PC-3 (cell line): Measurements from ENCODE around the gene VWC2L. TPM values are rescaled to one million over a fixed set of nuclear protein-coding genes. Genes with fewer than 3 reads are reported as not detected.

Source experiments
- ATAC-seq: fragments of 200-7000 bp; cut with Tn5 transposase; 2 replicates; pipeline ENCODE4 v1.9.1; 2020; ENCODE audit warnings: mild to moderate bottlenecking, moderate library complexity
- BruUV-seq: library from RNA; stranded (reverse); fragments of 400-500 nt; replicated peaks from 2 replicates; lab custom pipeline; 2021; lab: Mats Ljungman, UMichigan
- CTCF ChIA-PET: fragments of 300-600 bp; sonication (Branson Sonifier 250); formaldehyde crosslinking; loops from one replicate; lab custom pipeline; 2022; ENCODE audit warnings: antibody characterized with exemption; lab: Charles Lee
- POLR2A ChIA-PET: fragments of 300-600 bp; sonication (Branson Sonifier 250); formaldehyde crosslinking; loops from one replicate; lab custom pipeline; 2022; ENCODE audit warnings: antibody characterized with exemption; ENCODE audit not compliant: unreplicated experiment; lab: Charles Lee
- DNase-seq: peaks from one replicate; pipeline ENCODE4 v3.0.0-alpha.2; 2015
- H2AFZ ChIP-seq: fragments of 300-600 bp; sonication (generic); 2 replicates; pipeline ENCODE4 v1.6.0; 2016; ENCODE audit warnings: antibody characterized with exemption, low read length
- H3F3A ChIP-seq: fragments of 300-600 bp; sonication (generic); one replicate; pipeline ENCODE4 v1.6.0; 2017; ENCODE audit warnings: antibody characterized with exemption, low read length, control low read depth, mild to moderate bottlenecking; ENCODE audit not compliant: unreplicated experiment
- H3K27ac ChIP-seq: fragments of 300-600 bp; sonication (generic); 2 replicates; pipeline ENCODE4 v1.5.1; 2016; ENCODE audit warnings: mild to moderate bottlenecking, low read length
- H3K27me3 ChIP-seq: fragments of 300-600 bp; sonication (generic); 2 replicates; pipeline ENCODE4 v1.6.1; 2016; ENCODE audit warnings: low read length, mixed read lengths
- H3K36me3 ChIP-seq: fragments of 300-600 bp; sonication (generic); 2 replicates; pipeline ENCODE4 v1.6.1; 2016; ENCODE audit warnings: low read depth, mixed run types, low read length, mixed read lengths
- H3K4me1 ChIP-seq: fragments of 300-600 bp; sonication (generic); 2 replicates; pipeline ENCODE4 v1.5.1; 2016; ENCODE audit warnings: low read length; ENCODE audit not compliant: insufficient read depth
- H3K4me2 ChIP-seq: fragments of 300-600 bp; sonication (generic); 2 replicates; pipeline ENCODE4 v1.6.0; 2016; ENCODE audit warnings: low read length
- H3K4me3 ChIP-seq: fragments of 300-600 bp; sonication (generic); 2 replicates; pipeline ENCODE4 v1.5.1; 2016; ENCODE audit warnings: mild to moderate bottlenecking, low read length, mixed read lengths
- H3K79me2 ChIP-seq: fragments of 300-600 bp; sonication (generic); 2 replicates; pipeline ENCODE4 v1.6.1; 2017; ENCODE audit warnings: low read length, mixed read lengths
- H3K9ac ChIP-seq: fragments of 300-600 bp; sonication (generic); 2 replicates; pipeline ENCODE4 v1.6.0; 2016; ENCODE audit warnings: mild to moderate bottlenecking, low read length
- H3K9me2 ChIP-seq: fragments of 300-600 bp; sonication (generic); replicated peaks from 2 replicates; pipeline ENCODE4 v1.6.1; 2016; ENCODE audit warnings: mixed run types, low read length, mixed read lengths
- H3K9me3 ChIP-seq: fragments of 300-600 bp; sonication (generic); 2 replicates; pipeline ENCODE4 v1.6.1; 2016; ENCODE audit warnings: low read length, mixed read lengths
- H4K20me1 ChIP-seq: fragments of 300-600 bp; sonication (generic); 2 replicates; pipeline ENCODE4 v1.6.1; 2016; ENCODE audit warnings: low read length, mixed read lengths
- CTCF ChIP-seq: fragments of 300-600 bp; sonication (generic); conservative IDR thresholded peaks from 2 replicates; pipeline ENCODE4 v1.5.1; 2017; ENCODE audit warnings: antibody characterized with exemption, low read depth, mild to moderate bottlenecking, low read length
- EZH2 ChIP-seq: fragments of 300-600 bp; sonication (generic); IDR thresholded peaks from one replicate; pipeline ENCODE4 v1.6.1; 2017; ENCODE audit warnings: antibody characterized with exemption, mild to moderate bottlenecking, low read length; ENCODE audit not compliant: unreplicated experiment
- EZH2phosphoT487 ChIP-seq: fragments of 300-600 bp; sonication (generic); IDR thresholded peaks from 2 replicates; pipeline ENCODE4 v1.6.1; 2018; ENCODE audit warnings: mild to moderate bottlenecking, antibody characterized with exemption, low read length, borderline replicate concordance
- intact Hi-C: fragments of 100-400 bp; cut with micrococcal nuclease; formaldehyde crosslinking; loops from 2 replicates; pipeline ENCODE4 v1.9.0; 2023
- total RNA-seq: library from RNA; depleted of rRNA; stranded (reverse); fragments of >200 nt; gene quantifications from 2 replicates; pipeline ENCODE4 v1.2.3, GENCODE V29; 2014

The VWC2L gene
- total RNA-seq, 1 experiment from 2014 or later, result not detected

GRCh38 chr2:214401580-214401979, 9.3 kb upstream of the VWC2L start:
- no peaks in the 10 kb centered on the region for H3F3A ChIP-seq
- ChIA-PET POLR2A (interaction anchor here (0.5 kb wide), 1 partner anchor 75 kb away, joined by 11 read pairs; no protein-coding TSS in a partner anchor), CTCF (no interaction called here)
- no peak for TF ChIP-seq EZH2phosphoT487
- TF ChIP-seq CTCF, result no peak
- no peak for TF ChIP-seq EZH2
- H3K36me3 ChIP-seq, result no peaks in the 10 kb centered on the region
- no peak overlapping the region for H2AFZ ChIP-seq
- H3K9ac ChIP-seq, result no peak overlapping the region
- no peak overlapping the region for H3K4me3 ChIP-seq
- BruUV-seq, result no TSS peak
- intact Hi-C loops, result no loop called here
- no peaks in the 10 kb centered on the region for H3K9me2 ChIP-seq
- DNase-seq (peak; percentile 34), ATAC-seq (peak; percentile 66)
- H4K20me1 ChIP-seq, result no peaks in the 10 kb centered on the region
- no peaks in the 10 kb centered on the region for H3K27me3 ChIP-seq
- H3K4me2 ChIP-seq, result no peak overlapping the region
- no peak overlapping the region for H3K27ac ChIP-seq
- H3K9me3 ChIP-seq, result no peaks in the 10 kb centered on the region
- no peaks in the 10 kb centered on the region for H3K4me1 ChIP-seq
- H3K79me2 ChIP-seq, result no peaks in the 10 kb centered on the region

- Histone ChIP-seq H3K27ac (no peak overlapping the region), H3K4me2 (peak overlapping the region; percentile 40; the same call in 1 of the 2 replicates), H3K9ac (no peak overlapping the region), H3K79me2 (no peaks in the 10 kb centered on the region), H3K36me3 (no peaks in the 10 kb centered on the region), H3K4me1 (0 out of 2 replicates have a peak, but pooled peaks cover 4% of the 10 kb centered on the region), H4K20me1 (no peaks in the 10 kb centered on the region), H2AFZ (no peak overlapping the region), H3K9me3 (no peaks in the 10 kb centered on the region), H3F3A (no peaks in the 10 kb centered on the region), H3K4me3 (no peak overlapping the region), H3K9me2 (no peaks in the 10 kb centered on the region), H3K27me3 (no peaks in the 10 kb centered on the region)
- no TSS peak for BruUV-seq
- intact Hi-C loops, result loop anchor here (1.0 to 10.0 kb wide), 6 partner anchors 98 to 1155 kb away; no protein-coding TSS in a partner anchor
- POLR2A ChIA-PET, result interaction anchor here (0.5 kb wide), 1 partner anchor 855 kb away, joined by 3 read pairs; no protein-coding TSS in a partner anchor
- CTCF ChIA-PET, result interaction anchor here (0.6 to 1.0 kb wide), 5 partner anchors 183 to 600 kb away, joined by 3 to 18 read pairs (median 5); no protein-coding TSS in a partner anchor
- peak; percentile 71 for ATAC-seq
- peak; percentile 17 for DNase-seq
- TF ChIP-seq EZH2, result no peak
- peak; percentile 41; the same call in 1 of the 2 replicates for TF ChIP-seq CTCF
- no peak for TF ChIP-seq EZH2phosphoT487
Observed at GRCh38 chr2:214410128-214410775, 602 bp upstream of the VWC2L start.

- H3K4me3 ChIP-seq, result no peak overlapping the region
- H3K9me2 ChIP-seq, result no peaks in the 10 kb centered on the region
- no peaks in the 10 kb centered on the region for H3K79me2 ChIP-seq
- BruUV-seq, result no TSS peak
- no peaks in the 10 kb centered on the region for H3F3A ChIP-seq
- H3K27me3 ChIP-seq, result no peaks in the 10 kb centered on the region
- 0 out of 2 replicates have a peak, but pooled peaks cover 4% of the 10 kb centered on the region for H3K4me1 ChIP-seq
- TF ChIP-seq EZH2 (no peak), CTCF (no peak), EZH2phosphoT487 (no peak)
- no peak overlapping the region for H3K9ac ChIP-seq
- H3K4me2 ChIP-seq, result no peak overlapping the region
- no peaks in the 10 kb centered on the region for H4K20me1 ChIP-seq
- intact Hi-C loops, result loop anchor here (5.0 to 10.0 kb wide), 4 partner anchors 100 to 1158 kb away; no protein-coding TSS in a partner anchor
- no peaks in the 10 kb centered on the region for H3K9me3 ChIP-seq
- no peak for ATAC-seq
- H3K36me3 ChIP-seq, result no peaks in the 10 kb centered on the region
- DNase-seq, result no peak
- CTCF ChIA-PET, result no interaction called here
- POLR2A ChIA-PET, result no interaction called here
- H3K27ac ChIP-seq, result no peak overlapping the region
- no peak overlapping the region for H2AFZ ChIP-seq
Observed at GRCh38 chr2:214412679-214413078, 1.8 kb downstream of the VWC2L start.
